Keratinocyte (primary cell): ENCODE data around the gene ARSB. TPM values are rescaled to one million over a fixed set of nuclear protein-coding genes. Genes with fewer than 3 reads are reported as not detected.
"Not testable (repeated sequence)": the region's sequence is repeated elsewhere in the genome, so short reads cannot be mapped to it uniquely, and the experiment has no call there.

Experiments
- DNase-seq: peaks from one replicate; pipeline ENCODE4 v3.0.0-alpha.2; 2011; ENCODE audit warnings: low read depth, missing footprints, low spot score
- FAIRE-seq: peaks from 2 replicates; lab custom pipeline; 2011; peaks lifted over from hg19 to GRCh38; lab: Jason Lieb, UNC
- H2AFZ ChIP-seq: 2 replicates; pipeline ENCODE4 v1.6.0; 2012; ENCODE audit warnings: low read length, control low read depth, inconsistent platforms; ENCODE audit not compliant: control insufficient read depth
- H3K27ac ChIP-seq: 2 replicates; pipeline ENCODE4 v1.5.1; 2011; ENCODE audit warnings: low read length; ENCODE audit not compliant: control insufficient read depth, insufficient read depth
- H3K27me3 ChIP-seq: 3 replicates; pipeline ENCODE4 v1.6.0; 2011; ENCODE audit warnings: low read length; ENCODE audit not compliant: control insufficient read depth, insufficient read depth; ENCODE audit errors: extremely low read depth
- H3K36me3 ChIP-seq, 2 experiments: 2 replicates in 1 of 2; 3 replicates in 1 of 2; pipeline ENCODE4 v1.5.1; 2011; ENCODE audit warnings: low read length in 2 of 2, mild to moderate bottlenecking in 1 of 2; ENCODE audit not compliant: control insufficient read depth in 2 of 2, insufficient read depth in 2 of 2; ENCODE audit errors: extremely low read depth in 1 of 2
- H3K4me1 ChIP-seq: 3 replicates; pipeline ENCODE4 v1.5.1; 2011; ENCODE audit warnings: low read length; ENCODE audit not compliant: control insufficient read depth, insufficient read depth; ENCODE audit errors: extremely low read depth
- H3K4me2 ChIP-seq: 3 replicates; pipeline ENCODE4 v1.6.0; 2011; ENCODE audit warnings: low read depth, low read length; ENCODE audit not compliant: control insufficient read depth, insufficient read depth; ENCODE audit errors: extremely low read depth
- H3K4me3 ChIP-seq, 3 experiments: fragments of 200-600 bp in 1 of 3; sonication (generic) in 1 of 3; 2 replicates in 2 of 3; 3 replicates in 1 of 3; pipeline ENCODE4 v1.5.1; 2011 to 2016; ENCODE audit warnings: low read length in 3 of 3, mild to moderate bottlenecking in 3 of 3, control low read depth in 2 of 3, inconsistent platforms in 1 of 3, low read depth in 1 of 3, mixed read lengths in 1 of 3, mixed run types in 1 of 3, moderate library complexity in 1 of 3; ENCODE audit not compliant: control insufficient read depth in 2 of 3, insufficient read depth in 2 of 3; ENCODE audit errors: extremely low read depth in 1 of 3
- H3K79me2 ChIP-seq: 2 replicates; pipeline ENCODE4 v1.6.0; 2012; ENCODE audit warnings: low read length; ENCODE audit not compliant: control insufficient read depth, insufficient read depth
- H3K9ac ChIP-seq: 3 replicates; pipeline ENCODE4 v1.6.0; 2011; ENCODE audit warnings: low read length; ENCODE audit not compliant: control insufficient read depth, insufficient read depth; ENCODE audit errors: extremely low read depth
- H3K9me1 ChIP-seq: 3 replicates; pipeline ENCODE4 v1.6.0; 2011; ENCODE audit warnings: low read length; ENCODE audit not compliant: control insufficient read depth, insufficient read depth; ENCODE audit errors: extremely low read depth
- H3K9me3 ChIP-seq: 2 replicates; pipeline ENCODE4 v1.5.1; 2012; ENCODE audit warnings: low read depth, low read length; ENCODE audit not compliant: control insufficient read depth
- H4K20me1 ChIP-seq: 3 replicates; pipeline ENCODE4 v1.6.0; 2011; ENCODE audit warnings: low read length; ENCODE audit not compliant: control insufficient read depth, insufficient read depth; ENCODE audit errors: extremely low read depth
- EZH2 ChIP-seq: IDR thresholded peaks from one replicate; pipeline ENCODE4 v1.6.1; 2012; ENCODE audit warnings: inconsistent platforms, mild to moderate bottlenecking, low read length, moderate library complexity
- dilution Hi-C: fragments of 300-500 bp; cut with MboI; formaldehyde crosslinking; loops from one replicate; pipeline ENCODE4 v1.7.0; 2020; ENCODE audit warnings: low sequenced_read_pairs; ENCODE audit not compliant: extremely low pct_ligation_motif_present
- polyA plus RNA-seq, 5 experiments: library from polyadenylated mRNA; depleted of rRNA in 3 of 5; stranded (reverse) in 3 of 5; stranded (forward) in 1 of 5; unstranded in 1 of 5; fragments of >200 nt; gene quantifications; 1 replicate in 1 of 5; 2 replicates in 3 of 5; 3 replicates in 1 of 5; pipeline versions ENCODE4 v1.2.1 to v1.2.3, GENCODE V29; 2011 to 2012; ENCODE audit warnings: missing spikeins in 2 of 5, low read depth in 1 of 5, low replicate concordance in 1 of 5
- TF ChIP-seq, protein P1 (sequence below), 3 experiments: IDR thresholded peaks in 1 of 3; conservative IDR thresholded peaks in 1 of 3; optimal IDR thresholded peaks in 1 of 3; 2 replicates in 2 of 3; 3 replicates in 1 of 3; pipeline versions ENCODE3 to v1.5.1; 2011; ENCODE audit warnings: low read length in 3 of 3, mild to moderate bottlenecking in 3 of 3, moderate library complexity in 2 of 3, control low read depth in 1 of 3, inconsistent platforms in 1 of 3; ENCODE audit not compliant: insufficient read depth in 2 of 3; ENCODE audit errors: extremely low read depth in 1 of 3

ARSB gene
- polyA plus RNA-seq, 1 donor (not counting 4 experiments of a cell fraction or from before 2014, with no cell fraction given) = 4.5 TPM

DNA sequence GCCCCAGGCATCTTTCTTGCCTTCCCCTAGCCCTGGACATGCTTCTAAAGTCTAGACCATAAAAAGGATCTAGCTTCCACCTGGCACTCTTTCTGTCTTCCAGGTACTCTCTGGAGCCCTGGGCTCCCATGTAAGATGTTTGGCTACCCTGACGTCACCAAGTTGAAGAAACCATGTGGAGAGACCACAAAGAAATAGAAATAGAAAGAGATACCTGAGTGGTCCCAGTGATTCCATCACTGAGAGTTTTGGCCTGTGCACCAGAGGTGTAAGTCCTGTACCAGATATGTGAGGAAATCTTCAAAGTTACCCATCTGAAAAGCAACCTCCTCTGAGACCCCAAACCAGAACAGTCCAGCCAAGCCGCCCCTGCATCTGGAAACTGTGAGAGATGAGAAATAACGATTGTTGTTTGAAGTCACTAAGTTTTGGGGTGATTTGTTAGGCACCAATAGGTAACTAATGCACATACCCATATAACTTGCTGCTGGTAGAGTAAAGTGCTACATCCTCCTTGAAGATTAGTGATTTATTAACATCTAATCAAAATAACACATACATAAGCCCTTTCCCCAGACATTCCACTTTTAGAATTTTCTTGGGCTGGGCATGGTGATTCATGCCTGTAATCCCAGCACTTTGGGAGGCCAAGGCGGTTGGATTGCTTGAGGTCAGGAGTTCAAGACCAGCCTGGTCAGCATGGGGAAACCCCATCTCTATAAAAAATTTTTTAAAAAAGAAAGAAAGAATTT lies 250.8 kb downstream of the ARSB start:
- no peaks in the 10 kb centered on the region for H3K9me1 ChIP-seq
- no peaks in the 10 kb centered on the region for H3K36me3 ChIP-seq
- no peak overlapping the region for H3K4me2 ChIP-seq
- no peaks in the 10 kb centered on the region for H3K79me2 ChIP-seq
- no peak overlapping the region for H3K27ac ChIP-seq
- H3K27me3 ChIP-seq = no peaks in the 10 kb centered on the region
- no peak for FAIRE-seq
- no peak overlapping the region for H2AFZ ChIP-seq
- no peak overlapping the region for H3K9ac ChIP-seq
- H4K20me1 ChIP-seq = no peaks in the 10 kb centered on the region
- no peak for DNase-seq
- H3K4me3 ChIP-seq = no peak overlapping the region
- H3K4me1 ChIP-seq = no peaks in the 10 kb centered on the region
- TF ChIP-seq, protein P1, sequence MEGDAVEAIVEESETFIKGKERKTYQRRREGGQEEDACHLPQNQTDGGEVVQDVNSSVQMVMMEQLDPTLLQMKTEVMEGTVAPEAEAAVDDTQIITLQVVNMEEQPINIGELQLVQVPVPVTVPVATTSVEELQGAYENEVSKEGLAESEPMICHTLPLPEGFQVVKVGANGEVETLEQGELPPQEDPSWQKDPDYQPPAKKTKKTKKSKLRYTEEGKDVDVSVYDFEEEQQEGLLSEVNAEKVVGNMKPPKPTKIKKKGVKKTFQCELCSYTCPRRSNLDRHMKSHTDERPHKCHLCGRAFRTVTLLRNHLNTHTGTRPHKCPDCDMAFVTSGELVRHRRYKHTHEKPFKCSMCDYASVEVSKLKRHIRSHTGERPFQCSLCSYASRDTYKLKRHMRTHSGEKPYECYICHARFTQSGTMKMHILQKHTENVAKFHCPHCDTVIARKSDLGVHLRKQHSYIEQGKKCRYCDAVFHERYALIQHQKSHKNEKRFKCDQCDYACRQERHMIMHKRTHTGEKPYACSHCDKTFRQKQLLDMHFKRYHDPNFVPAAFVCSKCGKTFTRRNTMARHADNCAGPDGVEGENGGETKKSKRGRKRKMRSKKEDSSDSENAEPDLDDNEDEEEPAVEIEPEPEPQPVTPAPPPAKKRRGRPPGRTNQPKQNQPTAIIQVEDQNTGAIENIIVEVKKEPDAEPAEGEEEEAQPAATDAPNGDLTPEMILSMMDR (optimal IDR thresholded peaks at IDR 0.05 in 1 of 3, IDR thresholded peaks at IDR 0.05 in 1 of 3, conservative IDR thresholded peaks at IDR 0.05 in 1 of 3; ENCODE audit: extremely low read depth in 1 of 3, insufficient read depth in 2 of 3, low read length in 3 of 3) = no peak
- TF ChIP-seq EZH2 = no peak
- dilution Hi-C loops = no loop called here
- no peaks in the 10 kb centered on the region for H3K9me3 ChIP-seq

DNA sequence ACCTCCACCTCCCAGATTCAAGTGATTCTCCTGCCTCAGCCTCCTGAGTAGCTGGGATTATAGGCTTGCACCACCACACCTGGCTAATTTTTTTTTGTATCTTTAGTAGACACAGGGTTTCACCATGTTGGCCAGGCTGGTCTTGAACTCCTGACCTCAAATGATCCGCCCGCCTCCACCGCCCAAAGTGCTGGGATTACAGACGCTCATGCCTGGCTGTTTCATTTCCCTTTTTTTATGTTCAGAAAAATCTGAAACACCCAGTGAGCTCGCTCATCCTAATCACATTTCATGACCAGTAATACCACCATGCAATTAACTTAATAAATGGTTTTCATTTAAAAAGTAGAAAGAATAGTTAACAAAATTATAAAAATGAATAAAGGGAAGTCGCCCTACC lies 252.4 kb downstream of the ARSB start:
- H3K4me3 ChIP-seq = not testable (repeated sequence)

DNA sequence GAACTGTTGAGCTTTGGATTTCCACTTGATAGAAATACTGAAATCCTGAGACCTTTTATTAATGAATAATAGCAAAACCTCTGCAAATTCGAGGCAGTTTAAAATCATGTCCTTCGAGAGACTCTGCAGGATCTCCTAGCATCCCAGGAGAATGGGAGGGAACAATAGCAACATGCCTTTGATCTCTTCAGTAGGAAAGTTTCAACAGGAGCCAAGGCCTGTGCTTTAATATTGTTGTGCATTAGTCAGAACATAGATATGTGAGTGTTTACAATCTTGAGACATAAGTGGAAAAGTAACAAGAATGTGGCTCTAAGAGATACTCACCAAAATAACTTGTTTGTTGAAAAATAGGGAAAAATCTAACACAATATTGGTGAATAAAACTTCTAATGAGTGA lies 253.2 kb downstream of the ARSB start:
- FAIRE-seq = no peak
- Histone ChIP-seq H3K79me2 (no peaks in the 10 kb centered on the region), H3K9ac (no peak overlapping the region), H3K4me1 (no peaks in the 10 kb centered on the region), H3K9me3 (no peaks in the 10 kb centered on the region), H3K36me3 (no peaks in the 10 kb centered on the region), H3K4me3 (no peak overlapping the region), H3K27ac (no peak overlapping the region), H3K4me2 (no peak overlapping the region), H2AFZ (no peak overlapping the region), H3K27me3 (no peaks in the 10 kb centered on the region), H3K9me1 (no peaks in the 10 kb centered on the region), H4K20me1 (no peaks in the 10 kb centered on the region)
- dilution Hi-C loops = no loop called here
- no peak for DNase-seq
- TF ChIP-seq, protein P1 (optimal IDR thresholded peaks at IDR 0.05 in 1 of 3, IDR thresholded peaks at IDR 0.05 in 1 of 3, conservative IDR thresholded peaks at IDR 0.05 in 1 of 3; ENCODE audit: extremely low read depth in 1 of 3, insufficient read depth in 2 of 3, low read length in 3 of 3) = no peak
- TF ChIP-seq EZH2 = no peak

More for the DNA sequence above, 252.4 kb downstream of the ARSB start:
- H3K27ac ChIP-seq, H4K20me1 ChIP-seq, H3K9me3 ChIP-seq, H2AFZ ChIP-seq, FAIRE-seq, H3K79me2 ChIP-seq, H3K4me2 ChIP-seq, H3K9me1 ChIP-seq, H3K4me1 ChIP-seq, H3K36me3 ChIP-seq, H3K9ac ChIP-seq, H3K27me3 ChIP-seq, dilution Hi-C loops, DNase-seq: not testable (repeated sequence)
